IPS-18c (cell line): ENCODE results near the gene CDC42BPB.

Source experiments
- H3K4me3 ChIP-seq: 2 replicates; pipeline ENCODE4 v1.7.0; 2013; ENCODE audit warnings: low read depth, mild to moderate bottlenecking, low read length, moderate library complexity; ENCODE audit not compliant: insufficient read depth
- H3K9me3 ChIP-seq: one replicate; pipeline ENCODE4 v1.6.1; 2013; ENCODE audit warnings: mild to moderate bottlenecking, low read length, moderate library complexity; ENCODE audit not compliant: control insufficient read depth, insufficient read depth

Gene CDC42BPB

DNA sequence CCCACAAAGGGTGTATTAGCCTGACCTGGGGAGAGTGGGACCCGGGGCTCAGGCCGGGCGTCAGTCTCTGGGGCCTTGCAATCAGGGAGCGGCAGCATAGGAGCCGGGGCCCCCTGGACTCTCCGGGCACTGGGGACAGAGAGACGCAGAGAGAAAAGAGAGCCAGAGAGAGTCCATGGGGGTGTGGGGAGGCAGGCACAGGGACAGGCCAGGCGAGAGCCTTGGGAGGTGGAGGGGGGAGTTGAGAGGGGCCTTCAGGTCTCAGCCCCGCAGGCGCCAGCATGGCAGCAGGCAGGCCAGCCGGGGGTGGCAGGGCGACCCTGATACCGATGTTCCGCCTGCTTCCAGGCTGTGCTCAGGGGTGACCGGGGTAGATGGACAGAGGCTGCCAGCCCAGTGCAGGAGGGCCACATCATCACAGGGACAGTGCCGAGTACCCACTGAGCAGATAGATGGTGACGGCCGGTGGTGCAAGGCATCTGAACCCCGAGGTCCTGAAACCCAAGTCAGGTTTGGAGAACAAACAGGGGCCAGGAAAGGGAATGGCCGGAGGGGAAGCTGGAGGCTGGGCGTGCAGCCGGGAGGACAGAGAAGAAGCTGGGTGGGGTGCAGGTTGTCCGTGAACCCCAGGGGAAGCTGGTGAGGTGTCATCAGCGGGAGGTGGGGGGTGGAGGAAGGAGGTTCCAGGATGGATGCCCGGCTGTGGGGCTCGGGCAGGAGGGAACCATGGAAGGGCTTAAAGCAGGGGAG is 40.1 kb upstream of the CDC42BPB start:
- H3K9me3 ChIP-seq = peaks cover 4% of the 10 kb centered on the region
- H3K4me3 ChIP-seq = no peak overlapping the region

DNA sequence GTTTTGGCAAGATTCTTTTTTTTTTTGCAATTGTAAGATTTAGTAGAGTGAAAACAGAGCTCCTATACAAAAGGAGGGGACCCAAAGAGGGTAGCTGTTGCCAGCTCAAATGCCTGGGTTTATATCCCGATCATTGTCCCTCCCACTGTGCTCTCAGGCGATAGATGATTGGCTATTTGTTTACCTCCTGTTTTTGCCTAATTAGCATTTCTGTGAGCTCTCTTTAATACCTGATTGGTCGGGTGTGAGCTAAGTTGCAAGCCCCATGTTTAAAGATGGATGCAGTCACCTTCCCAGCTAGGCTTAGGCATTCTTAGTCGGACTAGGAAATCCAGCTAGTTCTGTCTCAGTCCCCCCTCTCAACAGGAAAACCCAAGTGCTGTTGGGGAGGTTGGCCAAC is 39.0 kb upstream of the CDC42BPB start:
- H3K4me3 ChIP-seq = no peak overlapping the region
- H3K9me3 ChIP-seq = peaks cover 4% of the 10 kb centered on the region

DNA sequence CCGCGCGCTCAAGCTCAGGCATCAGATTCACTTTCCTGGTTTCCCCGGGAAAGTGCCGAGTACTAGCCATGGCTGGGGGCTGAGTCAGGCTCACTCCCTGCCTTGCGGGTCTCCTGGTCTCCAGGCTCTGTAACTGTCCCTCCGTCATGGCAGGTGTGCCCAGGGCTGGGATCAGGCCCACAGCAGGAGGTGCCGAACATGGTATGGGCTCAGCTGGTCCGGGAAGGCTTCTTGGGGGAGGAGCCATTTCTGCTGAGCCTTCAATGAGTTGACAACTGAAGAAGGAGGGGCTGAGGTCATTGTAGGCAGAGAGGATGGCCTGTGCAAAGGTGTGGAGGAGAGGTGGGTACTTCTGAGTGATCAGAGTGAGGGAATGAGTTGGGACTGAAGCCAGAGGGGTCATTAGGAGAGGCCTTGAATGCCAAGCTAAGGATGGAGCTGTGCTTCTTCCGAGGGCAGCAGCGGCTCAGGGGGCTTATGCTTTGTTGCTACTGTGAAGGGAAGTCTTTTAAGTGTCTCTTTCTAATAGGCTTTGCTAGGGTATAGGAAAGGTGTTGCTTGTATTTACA is 37.9 kb upstream of the CDC42BPB start:
- no peak overlapping the region for H3K4me3 ChIP-seq
- peaks cover 4% of the 10 kb centered on the region for H3K9me3 ChIP-seq

DNA sequence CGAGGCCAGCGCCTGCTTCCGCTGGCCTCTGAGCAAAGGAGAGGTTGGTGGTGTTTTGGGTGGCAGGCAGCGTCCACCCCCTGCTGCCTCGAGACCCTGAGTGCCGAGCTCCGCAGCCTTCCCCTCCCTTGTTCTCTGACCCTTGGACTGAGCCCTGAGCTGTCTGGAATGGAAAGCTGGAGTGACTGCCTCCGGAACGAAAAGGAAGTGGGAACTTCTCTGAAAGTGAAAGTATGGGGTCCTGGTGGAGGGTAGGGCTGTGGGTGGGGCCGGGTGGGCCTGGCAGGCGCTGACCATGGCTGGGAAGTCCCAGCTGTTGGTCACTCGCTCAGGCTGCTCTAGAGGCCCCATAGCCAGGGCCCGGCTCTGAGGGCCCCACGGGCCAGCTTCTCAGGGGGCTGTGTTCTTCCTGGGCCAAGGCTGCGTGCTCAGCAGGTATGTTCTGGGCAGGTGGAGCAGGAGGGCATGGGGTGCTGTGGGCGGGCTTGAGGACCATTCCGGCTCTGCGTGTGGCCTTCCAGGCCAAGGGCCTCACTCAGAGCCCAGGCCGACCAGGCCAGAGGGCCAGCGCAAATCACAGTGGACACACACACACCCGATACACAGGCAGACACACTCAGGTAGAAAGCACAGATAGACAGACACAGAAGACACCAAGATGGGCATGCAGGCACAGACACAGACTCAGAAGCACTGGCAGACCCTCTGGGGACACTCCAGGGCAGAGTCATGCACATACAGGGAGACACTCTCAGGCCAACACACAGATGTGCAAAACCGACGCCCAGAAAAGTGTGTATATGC is 37.3 kb upstream of the CDC42BPB start, which contains the start of gene EXOC3L4:
EXOC3L4 (plus strand) TSS at position 320 of the 804 bp plus-strand sequence. CDS start 5,495 bp downstream, outside the sequence.
- Histone ChIP-seq H3K4me3 (no peak within 1 kb of the TSS), H3K9me3 (peaks cover 2% of the 10 kb centered on the region)

DNA sequence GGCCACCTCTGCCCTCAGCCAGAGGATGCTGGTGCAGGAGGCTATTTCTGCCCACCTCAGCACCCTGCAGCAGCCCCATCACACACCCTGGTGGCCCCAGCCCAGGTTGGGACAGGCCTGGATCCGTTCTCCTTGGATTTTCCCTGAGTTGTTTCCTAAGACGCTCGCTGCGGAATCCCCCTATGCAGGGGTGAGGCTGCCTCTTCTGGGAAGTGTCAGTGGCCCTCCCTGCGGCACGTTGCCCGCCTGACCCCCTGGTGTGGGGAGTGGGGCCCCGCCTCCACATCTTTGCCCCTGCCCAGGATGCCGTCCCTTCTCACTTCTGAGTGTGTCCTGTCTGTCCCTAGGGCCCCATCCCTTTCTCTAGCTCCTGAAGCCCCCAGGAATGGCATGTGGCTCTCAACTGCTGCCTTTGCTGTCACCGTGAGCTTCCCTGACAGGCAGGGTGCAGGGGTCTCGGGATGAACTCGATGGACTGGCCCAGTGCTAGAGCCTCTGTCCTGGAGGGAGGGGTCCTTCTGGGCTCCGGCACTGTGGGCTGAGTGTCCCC is 36.6 kb upstream of the CDC42BPB start:
- H3K9me3 ChIP-seq = peaks cover 2% of the 10 kb centered on the region
- no peak overlapping the region for H3K4me3 ChIP-seq

DNA sequence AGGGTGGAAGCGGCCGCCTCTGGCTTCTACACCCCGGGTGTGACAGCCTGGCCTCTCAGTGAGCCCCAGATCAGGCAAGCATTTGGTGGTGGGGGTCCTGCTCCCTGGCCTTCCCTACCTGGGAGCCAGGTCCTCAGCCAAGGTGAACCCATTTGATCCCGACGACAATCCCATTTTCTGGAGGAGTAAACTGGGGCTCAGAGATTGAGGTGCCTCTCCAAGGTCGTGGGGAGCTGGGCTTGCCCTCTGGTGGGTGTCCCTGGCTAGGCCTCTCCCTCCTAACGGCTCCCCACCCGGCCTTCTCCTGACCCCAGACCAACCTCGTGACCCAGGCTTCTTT is 34.5 kb upstream of the CDC42BPB start:
- peak overlapping the region; percentile 52 for H3K4me3 ChIP-seq

DNA sequence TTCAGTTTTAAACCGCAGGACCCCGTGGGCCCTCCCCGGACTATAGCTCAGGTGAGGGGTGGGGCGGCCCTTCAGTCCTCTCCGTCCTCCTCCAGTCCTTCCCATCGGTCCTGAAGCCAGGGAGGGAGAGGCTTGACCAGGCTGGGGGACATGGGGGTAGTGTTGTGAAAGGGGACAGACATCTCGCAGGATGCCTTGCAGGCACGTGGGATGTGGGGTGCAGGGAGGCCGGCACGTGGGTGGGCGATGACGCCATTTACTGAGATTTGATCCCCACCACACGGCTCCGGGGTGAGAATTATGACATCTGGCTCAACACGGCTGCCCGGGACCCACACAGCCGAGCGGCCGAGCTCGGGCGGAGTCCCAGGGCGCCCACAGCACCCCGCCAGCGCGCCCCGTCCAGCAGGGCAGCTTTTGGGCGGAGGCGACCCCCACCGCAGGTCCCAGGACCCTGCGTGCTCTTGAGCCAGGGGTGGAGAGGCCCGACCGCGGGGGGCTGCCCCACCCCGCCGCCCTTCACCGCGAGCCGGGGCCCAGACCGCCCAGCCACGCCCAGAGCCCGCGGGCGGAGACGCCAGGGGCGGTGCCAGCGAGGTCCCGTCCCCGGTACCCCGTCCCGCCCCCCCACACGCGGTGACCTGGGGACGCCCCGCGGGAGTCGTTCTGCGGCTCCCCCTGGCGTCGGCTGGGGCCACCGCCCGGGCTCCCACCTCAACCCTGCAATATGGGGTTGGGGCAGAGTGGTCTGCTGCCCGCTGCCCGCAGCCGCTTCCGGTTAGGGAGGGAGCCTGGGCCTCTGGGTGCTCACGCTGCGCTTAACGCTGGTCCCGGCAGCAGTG is 33.9 kb upstream of the CDC42BPB start:
- peaks cover 2% of the 10 kb centered on the region for H3K9me3 ChIP-seq
- peak overlapping the region; percentile 52 for H3K4me3 ChIP-seq

More for the DNA sequence above, 34.5 kb upstream of the CDC42BPB start:
- H3K9me3 ChIP-seq = peaks cover 2% of the 10 kb centered on the region

DNA sequence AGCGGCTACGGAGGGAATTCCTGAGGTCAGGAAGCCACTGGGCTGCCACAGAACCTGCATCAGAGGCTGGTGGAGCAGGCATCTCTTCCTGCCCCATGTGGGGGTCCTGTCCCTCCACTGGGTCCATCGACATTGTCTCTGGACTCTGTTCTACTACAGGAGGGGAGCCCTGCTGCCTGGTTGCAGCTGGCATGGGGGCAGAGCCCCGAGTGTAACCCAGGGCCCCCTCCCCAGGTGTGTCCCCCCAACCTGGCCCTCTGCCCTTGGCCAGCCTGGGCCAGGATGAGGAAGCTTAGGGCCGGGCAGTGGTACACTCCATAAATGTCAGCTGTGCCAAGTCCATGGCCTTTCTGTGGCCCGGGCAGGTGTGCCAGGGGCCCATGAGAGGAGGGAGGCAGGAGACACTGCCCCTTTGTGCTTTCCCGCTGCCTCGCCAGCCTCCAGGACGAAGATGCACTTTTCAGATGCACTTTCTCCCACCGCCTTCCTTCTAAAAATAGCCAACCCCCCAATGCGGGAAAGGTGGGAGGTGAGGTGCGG is 33.2 kb upstream of the CDC42BPB start:
- no peak overlapping the region for H3K4me3 ChIP-seq

DNA sequence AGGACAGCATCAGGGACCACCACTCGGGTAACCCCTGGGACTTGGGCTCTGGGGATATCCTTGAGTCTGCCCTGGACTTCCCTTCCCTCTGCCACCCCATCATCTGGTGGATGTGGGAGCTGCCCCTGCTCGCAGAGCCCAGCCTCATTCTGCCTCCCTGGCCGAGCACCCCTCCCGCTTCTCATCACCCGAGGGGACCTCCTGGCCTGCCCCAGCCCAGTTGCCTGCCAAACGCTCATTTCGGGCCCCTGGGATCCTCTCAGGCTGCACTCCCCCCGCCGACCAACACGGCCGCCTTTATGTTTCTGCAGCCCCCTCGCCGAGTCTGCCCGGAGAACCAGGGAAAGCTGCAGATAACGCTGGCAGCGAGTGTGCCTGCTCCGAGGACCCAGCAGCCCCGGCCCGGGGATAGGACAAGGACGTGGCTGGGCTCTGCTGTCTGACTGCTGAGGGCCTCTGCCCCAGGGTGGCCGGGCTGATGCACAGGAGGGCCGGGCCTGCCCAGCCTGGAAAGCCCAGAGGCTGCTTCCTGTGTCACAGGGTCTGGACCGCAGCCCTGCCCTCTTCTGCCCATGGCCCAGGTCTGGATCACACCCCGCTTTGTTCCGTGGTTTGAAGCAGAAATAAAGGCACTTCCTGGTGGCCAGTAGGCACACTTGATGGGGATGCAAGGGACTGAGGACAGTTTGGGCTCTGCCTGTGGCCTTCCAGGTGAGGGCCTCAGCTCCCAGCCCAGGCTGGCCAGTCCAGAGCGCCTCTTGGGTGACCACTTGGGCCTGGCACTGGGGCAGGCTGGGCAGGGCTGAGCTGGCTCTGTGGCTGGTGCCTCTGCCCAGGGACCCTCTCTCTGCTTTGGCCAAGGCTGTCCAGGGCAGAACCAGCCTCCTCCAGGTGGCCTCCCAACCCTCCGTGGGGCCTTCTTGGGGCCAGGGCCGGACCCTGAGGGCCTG is 32.3 kb upstream of the CDC42BPB start:
- H3K9me3 ChIP-seq = peaks cover 2% of the 10 kb centered on the region
- H3K4me3 ChIP-seq = no peak overlapping the region

More for the DNA sequence above, 33.2 kb upstream of the CDC42BPB start:
- peaks cover 2% of the 10 kb centered on the region for H3K9me3 ChIP-seq

DNA sequence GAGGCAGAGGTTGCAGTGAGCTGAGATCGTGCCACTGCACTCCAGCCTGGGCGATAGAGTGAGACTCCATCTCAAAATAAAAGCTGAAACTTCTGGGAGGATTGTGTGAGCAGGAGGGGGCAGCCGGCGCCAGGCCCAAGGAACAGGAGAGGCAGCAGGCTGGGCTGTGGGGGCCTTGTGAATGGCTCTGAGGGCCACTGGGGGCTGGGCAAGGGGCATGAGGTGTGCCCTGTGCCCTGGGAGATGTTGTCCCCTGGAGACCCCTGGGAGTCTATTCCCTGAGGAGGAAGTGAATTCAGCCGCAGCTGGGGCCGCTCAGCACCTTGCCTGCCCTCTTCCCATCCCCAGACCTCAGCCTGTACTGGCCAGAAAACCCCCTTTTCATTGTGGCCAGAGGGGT is 31.6 kb upstream of the CDC42BPB start:
- Histone ChIP-seq H3K4me3 (no peak overlapping the region), H3K9me3 (peaks cover 2% of the 10 kb centered on the region)

DNA sequence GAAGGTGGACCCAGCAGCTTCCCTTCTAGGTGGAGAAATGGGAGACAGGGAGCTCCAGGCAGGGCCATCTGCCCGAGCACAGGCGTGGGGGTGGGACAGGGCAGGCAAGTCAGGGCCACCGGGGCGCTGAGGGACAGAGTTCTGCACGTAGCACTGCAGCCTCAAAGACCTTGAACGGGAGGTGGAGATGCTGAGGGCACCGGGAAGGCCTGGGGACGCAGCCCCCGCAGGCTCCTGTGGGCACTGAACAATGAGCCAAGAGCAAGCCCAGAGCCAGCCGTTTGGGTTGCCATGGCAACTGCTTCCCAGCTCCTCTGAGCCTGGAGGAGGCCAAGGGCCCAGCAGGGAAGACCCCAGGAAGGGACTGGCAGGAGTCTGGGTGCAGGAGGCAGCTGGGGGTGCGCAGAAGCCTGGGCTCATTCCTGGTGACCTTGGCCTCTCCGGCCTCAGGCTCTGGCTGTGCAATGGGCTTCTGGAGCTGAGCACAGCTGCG is 30.0 kb upstream of the CDC42BPB start:
- H3K4me3 ChIP-seq = no peak overlapping the region
- no peaks in the 10 kb centered on the region for H3K9me3 ChIP-seq

DNA sequence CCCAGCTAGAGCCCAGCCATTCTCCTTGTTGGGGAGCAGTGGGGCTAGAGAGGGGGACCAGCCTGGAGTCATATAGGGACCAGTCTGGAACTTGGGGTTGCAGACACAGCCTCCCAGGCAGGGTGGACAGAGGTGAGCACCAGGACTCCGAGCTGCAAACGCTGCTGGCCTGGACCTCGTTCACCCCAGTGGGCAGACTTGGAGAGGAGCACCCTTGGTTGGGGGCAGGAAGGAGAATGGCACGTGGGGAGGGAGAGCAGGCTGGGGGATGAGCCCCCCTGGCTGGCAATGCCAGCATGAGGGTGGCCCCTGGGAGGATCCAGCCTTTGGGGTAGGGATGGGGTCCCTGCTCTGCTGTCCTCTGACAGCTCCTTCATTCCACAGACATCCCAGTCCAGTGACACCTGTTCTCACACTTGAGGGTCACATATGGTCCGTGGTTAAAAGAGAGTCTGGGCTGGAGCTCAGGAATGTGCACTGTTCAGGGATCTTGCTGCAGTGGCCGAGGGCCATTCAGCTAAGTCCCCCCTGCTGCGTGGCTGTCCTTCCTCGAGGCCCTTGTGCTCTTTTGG is 29.5 kb upstream of the CDC42BPB start:
- no peaks in the 10 kb centered on the region for H3K9me3 ChIP-seq
- no peak overlapping the region for H3K4me3 ChIP-seq

DNA sequence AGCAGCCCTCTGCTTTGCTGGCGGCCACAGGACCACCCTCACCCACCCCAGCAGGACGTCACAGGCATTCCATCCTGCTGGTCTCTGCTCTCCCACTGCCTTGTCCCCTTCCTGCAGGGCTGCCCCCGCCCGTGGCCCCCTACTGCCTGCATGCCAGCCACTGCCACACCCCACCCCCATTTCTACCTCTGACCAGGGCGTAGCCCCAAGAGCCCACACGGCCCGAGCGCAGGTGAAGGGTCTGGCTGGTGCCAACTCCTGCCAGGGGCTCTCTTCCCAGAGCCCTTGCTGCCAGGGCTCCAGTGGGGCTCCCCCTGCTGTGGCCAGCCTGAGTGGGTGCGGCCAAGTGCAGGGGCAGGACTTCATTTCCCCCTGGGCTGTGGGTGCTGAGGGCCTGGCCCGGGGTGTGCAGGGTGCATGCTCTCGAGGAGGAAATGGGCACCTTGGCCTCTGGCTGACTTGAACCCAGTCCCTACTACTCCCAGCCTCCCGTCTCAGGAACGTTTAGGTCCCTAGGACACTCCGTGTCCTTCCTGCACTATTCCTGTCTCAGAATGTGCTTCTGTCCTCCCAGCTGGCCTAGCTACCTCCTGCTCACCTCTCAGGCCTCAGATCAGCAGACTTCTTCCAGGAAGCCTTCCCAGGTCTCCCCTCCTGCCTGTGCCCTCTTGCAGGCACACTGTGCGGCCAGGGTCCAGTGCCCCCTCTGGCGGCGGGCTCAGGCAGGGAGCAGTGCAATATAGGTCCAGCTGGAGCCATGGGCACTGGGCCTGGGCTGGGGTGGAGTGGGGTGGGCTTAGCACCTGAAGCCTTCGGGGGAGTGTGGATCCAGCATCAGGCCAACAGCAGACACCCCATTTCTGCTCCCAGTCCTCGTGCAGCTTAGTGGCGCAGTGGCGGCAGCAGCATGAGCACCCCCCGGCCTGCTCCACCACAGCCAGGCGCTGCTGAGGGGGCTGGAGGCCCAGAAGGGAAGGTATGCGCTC is 28.1 kb upstream of the CDC42BPB start:
- Histone ChIP-seq H3K9me3 (no peaks in the 10 kb centered on the region), H3K4me3 (no peak overlapping the region)
